HEK293 (cell line): ENCODE measurements around the gene ZNRF1.
"Not testable (repeated sequence)": the region's sequence is repeated elsewhere in the genome, so short reads cannot be mapped to it uniquely, and the experiment has no call there.

Source experiments
- CTCF ChIA-PET: fragments of 350-600 bp; formaldehyde crosslinking; extraction: SDS; loops from one replicate; lab custom pipeline; 2021; ENCODE audit warnings: antibody characterized with exemption; lab: Yijun Ruan, JAX
- POLR2A ChIA-PET: fragments of 300-600 bp; formaldehyde crosslinking; extraction: SDS; loops from one replicate; lab custom pipeline; 2020; ENCODE audit warnings: antibody characterized with exemption, inconsistent platforms; lab: Yijun Ruan, JAX
- H3K27ac ChIP-seq: fragments of 200-500 bp; sonication (Bioruptor generic); 2 replicates; pipeline ENCODE4 v1.5.1; 2014; ENCODE audit warnings: low read depth, low read length, control low read depth, inconsistent platforms; ENCODE audit errors: extremely low read depth
- H3K36me3 ChIP-seq, 2 experiments: fragments of 200-500 bp in 1 of 2; sonication (Bioruptor generic) in 1 of 2; 1 replicate in 1 of 2; 2 replicates in 1 of 2; pipeline ENCODE4 v1.5.1; 2014 to 2017; ENCODE audit warnings: inconsistent platforms in 2 of 2, low read length in 2 of 2; ENCODE audit not compliant: control insufficient read depth in 2 of 2, insufficient read depth in 1 of 2
- H3K4me1 ChIP-seq: fragments of 200-500 bp; sonication (Bioruptor generic); 2 replicates; pipeline ENCODE4 v1.5.1; 2014; ENCODE audit warnings: mild to moderate bottlenecking, low read length, inconsistent platforms; ENCODE audit not compliant: control insufficient read depth, insufficient read depth
- H3K4me3 ChIP-seq: 2 replicates; pipeline ENCODE4 v1.5.1; 2011; ENCODE audit warnings: low read depth, mild to moderate bottlenecking, control low read depth, low read length, moderate library complexity
- H3K9me3 ChIP-seq: fragments of 200-500 bp; sonication (Bioruptor generic); 2 replicates; pipeline ENCODE4 v1.5.1; 2014; ENCODE audit warnings: low read depth, low read length, inconsistent platforms; ENCODE audit not compliant: control insufficient read depth, insufficient read depth
- CTCF ChIP-seq: fragments of 450-650 bp; formaldehyde crosslinking; IDR thresholded peaks from 2 replicates; pipeline ENCODE4 v1.5.1; 2016; ENCODE audit warnings: missing biosample characterization, missing genetic modification characterization
- SETDB1 ChIP-seq: IDR thresholded peaks from one replicate; pipeline ENCODE4 v1.6.1; 2017; ENCODE audit warnings: mild to moderate bottlenecking, low read length, moderate library complexity, mixed read lengths; ENCODE audit not compliant: insufficient read length
- ZNF138 ChIP-seq: fragments of 450-650 bp; formaldehyde crosslinking; IDR thresholded peaks from 2 replicates; pipeline ENCODE4 v1.5.1; 2016; ENCODE audit warnings: missing biosample characterization, missing genetic modification characterization, borderline replicate concordance
- ZNF280C ChIP-seq: fragments of 450-650 bp; formaldehyde crosslinking; IDR thresholded peaks from 2 replicates; pipeline ENCODE4 v1.5.1; 2016; ENCODE audit warnings: missing biosample characterization, missing genetic modification characterization
- ZNF302 ChIP-seq: fragments of 450-650 bp; formaldehyde crosslinking; IDR thresholded peaks from 2 replicates; pipeline ENCODE4 v1.5.1; 2016; ENCODE audit warnings: missing biosample characterization, missing genetic modification characterization, low read depth
- ZNF529 ChIP-seq: fragments of 450-650 bp; formaldehyde crosslinking; IDR thresholded peaks from 2 replicates; pipeline ENCODE4 v1.5.1; 2017; ENCODE audit warnings: missing genetic modification characterization, missing biosample characterization; ENCODE audit not compliant: insufficient replicate concordance
- ZNF544 ChIP-seq: fragments of 450-650 bp; formaldehyde crosslinking; IDR thresholded peaks from 2 replicates; pipeline ENCODE4 v1.5.0; 2017; ENCODE audit warnings: missing biosample characterization, missing genetic modification characterization
- ZNF549 ChIP-seq: fragments of 450-650 bp; IDR thresholded peaks from 2 replicates; pipeline ENCODE4 v1.5.1; 2018; ENCODE audit warnings: missing biosample characterization, missing genetic modification characterization, mild to moderate bottlenecking, inconsistent platforms, moderate library complexity
- ZNF555 ChIP-seq: fragments of 450-650 bp; formaldehyde crosslinking; conservative IDR thresholded peaks from 2 replicates; pipeline ENCODE4 v1.5.1; 2017; ENCODE audit warnings: missing biosample characterization, mild to moderate bottlenecking, missing genetic modification characterization, inconsistent platforms
- ZNF610 ChIP-seq: fragments of 450-650 bp; formaldehyde crosslinking; IDR thresholded peaks from 2 replicates; pipeline ENCODE4 v1.5.1; 2016; ENCODE audit warnings: missing biosample characterization, missing genetic modification characterization, borderline replicate concordance
- ZNF654 ChIP-seq: fragments of 450-650 bp; formaldehyde crosslinking; IDR thresholded peaks from 2 replicates; pipeline ENCODE4 v1.5.1; 2016; ENCODE audit warnings: low read depth, missing biosample characterization, missing genetic modification characterization
- ZNF664 ChIP-seq: fragments of 450-650 bp; formaldehyde crosslinking; IDR thresholded peaks from 2 replicates; pipeline ENCODE4 v1.5.1; 2016; ENCODE audit warnings: missing biosample characterization, missing genetic modification characterization
- ZSCAN23 ChIP-seq: fragments of 450-650 bp; formaldehyde crosslinking; IDR thresholded peaks from 2 replicates; pipeline ENCODE4 v1.5.1; 2016; ENCODE audit warnings: missing biosample characterization, missing genetic modification characterization

ZNRF1 gene

GRCh38 chr16:75122609-75123008, 123.8 kb downstream of the ZNRF1 start:
- no peak overlapping the region for H3K27ac ChIP-seq
- no peaks in the 10 kb centered on the region for H3K4me1 ChIP-seq
- H3K36me3 ChIP-seq: no peaks in the 10 kb centered on the region
- no peak overlapping the region for H3K4me3 ChIP-seq
- H3K9me3 ChIP-seq: no peaks in the 10 kb centered on the region
- TF ChIP-seq ZNF664 (tag by site-specific recombination) (no peak), ZNF544 (tag by site-specific recombination) (no peak), ZNF138 (tag by site-specific recombination) (no peak)
- CTCF ChIA-PET: interaction anchor here (1.9 to 2.1 kb wide), 2 partner anchors 11 to 260 kb away, joined by 5 to 14 read pairs; no protein-coding TSS in a partner anchor
- POLR2A ChIA-PET: no interaction called here

GRCh38 chr16:75127713-75128415, 129.0 kb downstream of the ZNRF1 start:
- TF ChIP-seq ZNF549 (tag by site-specific recombination) (peak; percentile 38; the same call in 1 of the 2 replicates), SETDB1 (peak; percentile 97), ZNF302 (tag by site-specific recombination) (no peak), ZNF555 (tag by site-specific recombination) (0 out of 2 replicates have a peak, but pooled peaks have one; percentile 7)

GRCh38 chr16:75129421-75130149, 130.8 kb downstream of the ZNRF1 start:
- not testable (repeated sequence) for H3K36me3 ChIP-seq, H3K4me1 ChIP-seq, H3K9me3 ChIP-seq, H3K4me3 ChIP-seq, H3K27ac ChIP-seq
- CTCF ChIA-PET: interaction anchor here (0.5 to 0.7 kb wide), 6 partner anchors 68 to 364 kb away, joined by 3 to 5 read pairs (median 4); no protein-coding TSS in a partner anchor
- POLR2A ChIA-PET: interaction anchor here (0.6 kb wide), 1 partner anchor 8 kb away, joined by 8 read pairs; no protein-coding TSS in a partner anchor

More at GRCh38 chr16:75127713-75128415, 129.0 kb downstream of the ZNRF1 start:
- H3K9me3 ChIP-seq: no peaks in the 10 kb centered on the region
- H3K27ac ChIP-seq: no peak overlapping the region
- no peak overlapping the region for H3K4me3 ChIP-seq
- CTCF ChIA-PET: interaction anchor here (1.0 to 1.1 kb wide), 2 partner anchors 9 to 71 kb away, joined by 3 read pairs; no protein-coding TSS in a partner anchor
- POLR2A ChIA-PET: no interaction called here
- H3K4me1 ChIP-seq: no peaks in the 10 kb centered on the region
- H3K36me3 ChIP-seq: no peaks in the 10 kb centered on the region

- POLR2A ChIA-PET: no interaction called here
- CTCF ChIA-PET: interaction anchor here (0.5 to 0.7 kb wide), 3 partner anchors 300 to 420 kb away, joined by 3 to 5 read pairs (median 4); no protein-coding TSS in a partner anchor
- TF ChIP-seq ZNF529 (no peak), ZNF610 (no peak), CTCF (tag by site-specific recombination) (peak; percentile 52; the same call in 1 of the 2 replicates), ZNF280C (tag by site-specific recombination) (no peak), ZSCAN23 (tag by site-specific recombination) (no peak), ZNF654 (tag by site-specific recombination) (peak; percentile 23)
These were observed 131.4 kb downstream of the ZNRF1 start for GRCh38 chr16:75130150-75130771.

More at GRCh38 chr16:75130150-75130771, 131.4 kb downstream of the ZNRF1 start:
- Histone ChIP-seq H3K27ac (no peak overlapping the region), H3K9me3 (no peaks in the 10 kb centered on the region), H3K36me3 (no peaks in the 10 kb centered on the region), H3K4me1 (no peaks in the 10 kb centered on the region), H3K4me3 (no peak overlapping the region)
